GM23338 (cell line): Measurements from ENCODE around the gene BMP3.

Experiments used
- EZH2phosphoT487 ChIP-seq: fragments of 200-600 bp; sonication (generic); IDR thresholded peaks from one replicate; pipeline ENCODE4 v1.8.1; 2018; ENCODE audit warnings: antibody characterized with exemption; ENCODE audit not compliant: unreplicated experiment
- JUNB ChIP-seq: IDR thresholded peaks from one replicate; pipeline ENCODE4 v1.6.1; 2016; ENCODE audit warnings: antibody characterized with exemption; ENCODE audit not compliant: unreplicated experiment
- POLR2AphosphoS5 ChIP-seq: IDR thresholded peaks from 2 replicates; pipeline ENCODE4 v1.6.1; 2016; ENCODE audit warnings: antibody characterized with exemption, low read depth
- TF ChIP-seq, protein P1 (sequence below), 2 experiments: fragments of 200-600 bp in 1 of 2; sonication (generic) in 1 of 2; conservative IDR thresholded peaks; 2 replicates each; pipeline versions ENCODE4 v1.5.1 to v1.6.1; 2016 to 2017; ENCODE audit warnings: antibody characterized with exemption in 2 of 2, low read depth in 2 of 2, mild to moderate bottlenecking in 2 of 2, moderate library complexity in 1 of 2

DNA sequence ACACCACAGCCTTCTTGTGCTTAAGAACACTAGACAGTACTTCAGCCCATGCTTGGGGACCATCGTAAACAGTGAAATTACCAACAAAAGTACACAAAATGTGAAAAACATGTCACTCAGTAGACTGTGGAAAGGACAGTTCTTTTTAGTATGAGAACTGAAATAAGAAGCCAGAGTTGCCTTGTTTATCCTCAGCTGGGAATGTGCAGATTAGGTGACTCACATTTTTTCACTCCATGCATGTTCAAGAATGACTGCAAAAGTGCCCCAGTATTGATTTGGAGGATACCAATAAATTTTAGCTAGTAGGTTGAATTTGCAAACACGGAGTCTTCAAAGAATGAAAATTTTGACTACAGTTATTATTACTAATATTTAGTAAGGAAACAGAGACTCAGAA is 23.1 kb upstream of the BMP3 start:
- TF ChIP-seq, protein P1, sequence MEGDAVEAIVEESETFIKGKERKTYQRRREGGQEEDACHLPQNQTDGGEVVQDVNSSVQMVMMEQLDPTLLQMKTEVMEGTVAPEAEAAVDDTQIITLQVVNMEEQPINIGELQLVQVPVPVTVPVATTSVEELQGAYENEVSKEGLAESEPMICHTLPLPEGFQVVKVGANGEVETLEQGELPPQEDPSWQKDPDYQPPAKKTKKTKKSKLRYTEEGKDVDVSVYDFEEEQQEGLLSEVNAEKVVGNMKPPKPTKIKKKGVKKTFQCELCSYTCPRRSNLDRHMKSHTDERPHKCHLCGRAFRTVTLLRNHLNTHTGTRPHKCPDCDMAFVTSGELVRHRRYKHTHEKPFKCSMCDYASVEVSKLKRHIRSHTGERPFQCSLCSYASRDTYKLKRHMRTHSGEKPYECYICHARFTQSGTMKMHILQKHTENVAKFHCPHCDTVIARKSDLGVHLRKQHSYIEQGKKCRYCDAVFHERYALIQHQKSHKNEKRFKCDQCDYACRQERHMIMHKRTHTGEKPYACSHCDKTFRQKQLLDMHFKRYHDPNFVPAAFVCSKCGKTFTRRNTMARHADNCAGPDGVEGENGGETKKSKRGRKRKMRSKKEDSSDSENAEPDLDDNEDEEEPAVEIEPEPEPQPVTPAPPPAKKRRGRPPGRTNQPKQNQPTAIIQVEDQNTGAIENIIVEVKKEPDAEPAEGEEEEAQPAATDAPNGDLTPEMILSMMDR (conservative IDR thresholded peaks at IDR 0.05; ENCODE audit: low read depth in 2 of 2) = no peak
- TF ChIP-seq POLR2AphosphoS5 (no peak), EZH2phosphoT487 (no peak), JUNB (no peak)
